Peyer's patch (tissue), 4 donors: Measurements from ENCODE around the gene UCP2. TPM values are rescaled to one million over a fixed set of nuclear protein-coding genes. Genes with fewer than 3 reads are reported as not detected.
"Not testable (repeated sequence)": the region's sequence is repeated elsewhere in the genome, so short reads cannot be mapped to it uniquely, and the experiment has no call there.

Source experiments
- DNase-seq, 3 donors: peaks; one replicate each; pipeline ENCODE4 v3.0.0-alpha.2; 2017 to 2019
- H3K27ac ChIP-seq, 4 donors: fragments of 200-600 bp; sonication (generic); one replicate each; pipeline ENCODE4 v1.5.1; 2016 to 2019
- H3K27me3 ChIP-seq, 2 donors: fragments of 200-600 bp; sonication (generic); one replicate each; pipeline ENCODE4 v1.5.1; 2019
- H3K36me3 ChIP-seq, 3 donors: fragments of 200-600 bp; sonication (generic); one replicate each; pipeline ENCODE4 v1.5.1; 2016 to 2019
- H3K4me1 ChIP-seq, 4 donors: fragments of 200-600 bp; sonication (generic); one replicate each; pipeline ENCODE4 v1.5.1; 2016 to 2019
- H3K4me3 ChIP-seq, 4 donors: fragments of 200-600 bp; sonication (generic); 1 replicate in 3 of 4; 2 replicates in 1 of 4; pipeline ENCODE4 v1.5.1; 2016 to 2019; ENCODE audit warnings: mild to moderate bottlenecking in 1 of 4
- H3K9me3 ChIP-seq, 4 donors: fragments of 200-600 bp; sonication (generic); one replicate each; pipeline ENCODE4 v1.5.1; 2016 to 2019; ENCODE audit warnings: mild to moderate bottlenecking in 1 of 4
- POLR2A ChIP-seq, 2 donors: fragments of 450-650 bp; IDR thresholded peaks; one replicate each; pipeline ENCODE4 v1.5.1; 2017; ENCODE audit warnings: antibody characterized with exemption in 2 of 2, mild to moderate bottlenecking in 2 of 2, moderate library complexity in 2 of 2
- total RNA-seq, 4 donors: library from RNA; depleted of rRNA; stranded (reverse); fragments of >200 nt; gene quantifications; one replicate each; pipeline ENCODE4 v1.1.0, GENCODE V29; 2016
- TF ChIP-seq, protein P1 (sequence below), 6 experiments: fragments of 450-650 bp in 4 of 6; fragments of 200-600 bp in 2 of 6; sonication (generic) in 1 of 6; IDR thresholded peaks; one replicate each; pipeline ENCODE4 v1.5.1; 2017 to 2019; ENCODE audit warnings: antibody characterized with exemption in 6 of 6, mild to moderate bottlenecking in 3 of 6, moderate library complexity in 1 of 6

UCP2 gene
- total RNA-seq, 4 donors from 2014 or later: 10.7 to 180 (median 27.4) TPM

DNA sequence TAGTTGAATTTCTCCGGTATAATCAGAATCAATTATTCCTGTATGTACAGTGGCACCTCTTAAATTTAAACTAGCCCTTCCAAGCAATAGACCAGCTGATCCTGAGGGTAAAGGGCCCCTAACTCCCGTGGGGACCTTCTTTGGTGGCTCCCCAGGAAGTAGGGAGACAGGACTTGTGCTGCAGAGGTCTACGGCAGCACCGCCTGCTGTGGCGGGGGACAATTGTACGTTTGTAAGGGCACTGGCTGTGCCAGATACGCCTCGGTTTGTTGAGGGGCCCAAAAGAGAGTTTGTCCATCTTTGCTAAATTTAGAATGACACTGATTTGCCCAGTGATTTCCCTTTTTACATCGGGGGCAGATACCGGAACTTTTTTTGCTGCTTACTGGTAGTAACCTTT lies 37.7 kb downstream of the UCP2 start:
- TF ChIP-seq, protein P1, sequence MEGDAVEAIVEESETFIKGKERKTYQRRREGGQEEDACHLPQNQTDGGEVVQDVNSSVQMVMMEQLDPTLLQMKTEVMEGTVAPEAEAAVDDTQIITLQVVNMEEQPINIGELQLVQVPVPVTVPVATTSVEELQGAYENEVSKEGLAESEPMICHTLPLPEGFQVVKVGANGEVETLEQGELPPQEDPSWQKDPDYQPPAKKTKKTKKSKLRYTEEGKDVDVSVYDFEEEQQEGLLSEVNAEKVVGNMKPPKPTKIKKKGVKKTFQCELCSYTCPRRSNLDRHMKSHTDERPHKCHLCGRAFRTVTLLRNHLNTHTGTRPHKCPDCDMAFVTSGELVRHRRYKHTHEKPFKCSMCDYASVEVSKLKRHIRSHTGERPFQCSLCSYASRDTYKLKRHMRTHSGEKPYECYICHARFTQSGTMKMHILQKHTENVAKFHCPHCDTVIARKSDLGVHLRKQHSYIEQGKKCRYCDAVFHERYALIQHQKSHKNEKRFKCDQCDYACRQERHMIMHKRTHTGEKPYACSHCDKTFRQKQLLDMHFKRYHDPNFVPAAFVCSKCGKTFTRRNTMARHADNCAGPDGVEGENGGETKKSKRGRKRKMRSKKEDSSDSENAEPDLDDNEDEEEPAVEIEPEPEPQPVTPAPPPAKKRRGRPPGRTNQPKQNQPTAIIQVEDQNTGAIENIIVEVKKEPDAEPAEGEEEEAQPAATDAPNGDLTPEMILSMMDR (IDR thresholded peaks at IDR 0.05): no peak
- no peak for TF ChIP-seq POLR2A (IDR thresholded peaks at IDR 0.05)

DNA sequence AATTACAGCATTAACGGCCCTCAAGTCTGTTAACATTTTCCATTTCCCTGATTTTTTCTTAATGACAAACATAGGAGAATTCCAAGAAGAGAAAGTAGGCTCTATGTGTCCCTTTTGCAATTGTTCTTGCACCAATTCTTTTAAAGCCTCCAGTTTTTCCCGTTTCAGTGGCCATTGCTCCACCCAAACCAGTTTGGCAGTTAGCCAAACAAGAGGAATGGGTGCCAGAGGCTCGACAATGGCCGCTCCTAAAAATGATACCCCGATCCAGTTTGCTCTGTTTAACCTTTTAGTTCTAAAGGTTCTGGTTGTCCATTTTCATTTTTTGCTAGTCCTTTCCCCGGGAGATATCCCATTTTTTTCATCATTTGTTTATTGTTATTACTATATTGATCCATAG lies 38.6 kb downstream of the UCP2 start:
- Histone ChIP-seq H3K4me3 (no peak overlapping the region), H3K9me3 (no peaks in the 10 kb centered on the region), H3K27me3 (no peaks in the 10 kb centered on the region), H3K27ac (no peak overlapping the region), H3K4me1 (no peaks in the 10 kb centered on the region), H3K36me3 (no peaks in the 10 kb centered on the region)
- TF ChIP-seq, protein P1 (IDR thresholded peaks at IDR 0.05): no peak
- TF ChIP-seq POLR2A (IDR thresholded peaks at IDR 0.05): no peak
- DNase-seq: no peak

More for the DNA sequence above, 37.7 kb downstream of the UCP2 start:
- Histone ChIP-seq H3K9me3 (no peaks in the 10 kb centered on the region), H3K27me3 (no peaks in the 10 kb centered on the region), H3K36me3 (no peaks in the 10 kb centered on the region), H3K4me1 (no peaks in the 10 kb centered on the region), H3K4me3 (no peak overlapping the region), H3K27ac (no peak overlapping the region)
- no peak for DNase-seq

DNA sequence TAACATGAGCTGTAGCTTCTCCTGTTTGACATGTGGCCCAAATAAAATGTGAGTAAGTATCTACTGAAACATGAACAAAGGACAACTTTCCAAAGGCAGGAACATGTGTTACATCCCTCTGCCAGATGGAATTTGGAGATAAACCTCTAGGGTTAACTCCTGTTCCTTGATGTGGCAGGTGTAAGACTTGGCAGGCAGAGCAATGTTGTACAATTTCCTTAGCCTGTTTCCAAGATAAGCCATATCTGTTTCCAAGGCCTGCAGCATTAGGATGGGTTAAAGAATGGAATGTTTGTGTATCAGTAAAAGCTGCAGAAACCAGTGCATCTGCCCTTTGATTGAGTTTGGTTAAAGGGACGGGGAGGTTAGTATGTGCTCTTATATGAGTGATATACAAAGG lies 40.6 kb downstream of the UCP2 start:
- no peaks in the 10 kb centered on the region for H3K36me3 ChIP-seq
- H3K27ac ChIP-seq: no peak overlapping the region
- H3K4me3 ChIP-seq: no peak overlapping the region
- H3K27me3 ChIP-seq: no peaks in the 10 kb centered on the region
- H3K9me3 ChIP-seq: no peaks in the 10 kb centered on the region
- no peaks in the 10 kb centered on the region for H3K4me1 ChIP-seq
- no peak for DNase-seq
- no peak for TF ChIP-seq POLR2A (IDR thresholded peaks at IDR 0.05)
- TF ChIP-seq, protein P1 (IDR thresholded peaks at IDR 0.05): no peak

DNA sequence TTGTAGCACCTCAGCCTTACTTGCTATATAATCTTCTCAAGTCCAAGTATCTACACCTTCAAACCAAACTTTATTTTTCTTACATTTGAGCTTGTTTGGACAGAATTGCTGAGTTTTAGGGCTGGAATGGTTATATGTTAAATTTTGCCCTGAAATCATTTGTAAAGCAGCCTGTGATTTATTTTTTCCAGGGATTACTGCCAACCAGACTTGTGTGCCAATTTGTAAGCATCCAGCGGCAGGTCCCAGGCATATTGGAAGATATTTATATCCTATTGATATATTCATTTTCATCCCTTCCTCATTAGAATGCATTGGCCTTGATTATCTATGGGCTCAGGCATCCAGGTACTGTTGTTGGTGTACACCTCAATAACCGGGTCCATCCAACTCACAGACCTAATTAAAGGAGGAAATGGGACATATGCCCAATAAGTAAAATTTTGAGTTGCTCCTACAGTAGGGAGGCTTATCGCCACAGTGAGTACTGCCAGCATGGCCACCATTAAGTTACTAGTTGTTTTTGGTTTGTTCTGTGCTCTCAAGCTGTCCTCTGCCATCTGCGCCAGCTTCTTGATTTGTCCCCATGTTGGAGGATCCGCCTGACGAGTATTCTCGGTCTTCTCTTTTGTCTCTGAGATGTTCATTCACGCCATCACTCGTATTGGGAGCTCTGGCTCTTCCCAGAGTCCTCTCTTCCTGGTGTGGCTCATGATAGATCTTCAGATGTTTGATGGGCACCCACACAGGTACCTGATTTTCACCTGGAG lies 41.7 kb downstream of the UCP2 start:
- no peak for TF ChIP-seq POLR2A (IDR thresholded peaks at IDR 0.05)
- TF ChIP-seq, protein P1 (IDR thresholded peaks at IDR 0.05): no peak
- Histone ChIP-seq H3K27me3 (no peaks in the 10 kb centered on the region), H3K4me1 (no peaks in the 10 kb centered on the region), H3K36me3 (no peaks in the 10 kb centered on the region), H3K4me3 (no peak overlapping the region), H3K27ac (no peak overlapping the region), H3K9me3 (no peaks in the 10 kb centered on the region)
- no peak for DNase-seq

DNA sequence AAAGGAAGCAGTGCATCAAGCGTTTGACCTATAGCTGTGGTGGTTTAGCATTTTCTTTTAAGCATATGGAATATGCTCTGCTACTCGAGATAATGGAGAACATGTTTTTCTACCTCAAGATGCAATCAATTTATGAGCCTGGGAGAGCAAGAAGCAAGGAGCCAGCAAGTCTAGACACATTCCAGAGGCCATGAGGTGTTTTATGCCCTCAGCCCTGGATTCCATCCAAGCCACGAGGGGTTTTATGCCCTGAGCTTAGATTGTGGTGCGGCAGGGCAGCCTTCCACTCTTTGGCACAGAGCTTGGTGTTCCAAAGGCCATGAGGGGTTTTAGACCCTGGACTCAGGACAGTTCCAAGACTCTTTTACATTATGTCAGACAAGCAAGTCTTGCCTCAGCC lies 43.5 kb downstream of the UCP2 start:
- no peaks in the 10 kb centered on the region for H3K27me3 ChIP-seq
- TF ChIP-seq, protein P1 (IDR thresholded peaks at IDR 0.05): no peak
- no peak for TF ChIP-seq POLR2A (IDR thresholded peaks at IDR 0.05)
- no peak overlapping the region for H3K27ac ChIP-seq
- H3K4me1 ChIP-seq: no peaks in the 10 kb centered on the region
- no peaks in the 10 kb centered on the region for H3K9me3 ChIP-seq
- H3K4me3 ChIP-seq: no peak overlapping the region
- no peaks in the 10 kb centered on the region for H3K36me3 ChIP-seq
- DNase-seq: no peak

GRCh38 chr11:73936047-73936446 lies 46.6 kb downstream of the UCP2 start:
- not testable (repeated sequence) for H3K4me1 ChIP-seq, H3K4me3 ChIP-seq, H3K9me3 ChIP-seq, H3K27ac ChIP-seq, DNase-seq, H3K36me3 ChIP-seq, H3K27me3 ChIP-seq
